Measurements from ENCODE around the gene COL18A1.

GRCh38 chr21:45521241-45521640 is 116.3 kb downstream of the COL18A1 start:
- TF ChIP-seq CTCF (IDR thresholded peaks at IDR 0.05; ENCODE audit: borderline replicate concordance, extremely low read depth, low read length, poor library complexity, severe bottlenecking): no peak
- no peak for TF ChIP-seq EZH2 (IDR thresholded peaks at IDR 0.05; ENCODE audit: borderline replicate concordance, low read depth, low read length, severe bottlenecking)
